Measurements from ENCODE around the gene FAM13A.
"Not testable (repeated sequence)": the region's sequence is repeated elsewhere in the genome, so short reads cannot be mapped to it uniquely, and the experiment has no call there.

DNA sequence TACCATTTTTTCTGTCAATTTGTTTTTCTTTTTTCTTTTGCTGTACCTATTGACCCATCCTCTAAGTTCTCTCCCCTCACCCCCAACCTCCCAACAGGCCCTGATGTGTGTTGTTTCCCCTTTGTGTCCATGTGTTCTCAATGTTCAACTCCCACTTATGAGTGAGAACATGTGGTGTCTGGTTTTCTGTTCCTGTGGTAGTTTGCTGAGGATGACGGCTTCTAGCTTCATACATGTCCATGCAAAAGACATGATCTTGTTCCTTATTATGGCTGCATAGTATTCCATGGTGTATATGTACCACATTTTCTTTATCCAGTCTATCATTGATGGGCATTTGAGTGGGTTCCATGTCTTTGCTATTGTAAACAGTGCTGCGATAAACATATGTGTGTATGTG lies 859 bp upstream of the FAM13A start:
- TF ChIP-seq, protein P1, sequence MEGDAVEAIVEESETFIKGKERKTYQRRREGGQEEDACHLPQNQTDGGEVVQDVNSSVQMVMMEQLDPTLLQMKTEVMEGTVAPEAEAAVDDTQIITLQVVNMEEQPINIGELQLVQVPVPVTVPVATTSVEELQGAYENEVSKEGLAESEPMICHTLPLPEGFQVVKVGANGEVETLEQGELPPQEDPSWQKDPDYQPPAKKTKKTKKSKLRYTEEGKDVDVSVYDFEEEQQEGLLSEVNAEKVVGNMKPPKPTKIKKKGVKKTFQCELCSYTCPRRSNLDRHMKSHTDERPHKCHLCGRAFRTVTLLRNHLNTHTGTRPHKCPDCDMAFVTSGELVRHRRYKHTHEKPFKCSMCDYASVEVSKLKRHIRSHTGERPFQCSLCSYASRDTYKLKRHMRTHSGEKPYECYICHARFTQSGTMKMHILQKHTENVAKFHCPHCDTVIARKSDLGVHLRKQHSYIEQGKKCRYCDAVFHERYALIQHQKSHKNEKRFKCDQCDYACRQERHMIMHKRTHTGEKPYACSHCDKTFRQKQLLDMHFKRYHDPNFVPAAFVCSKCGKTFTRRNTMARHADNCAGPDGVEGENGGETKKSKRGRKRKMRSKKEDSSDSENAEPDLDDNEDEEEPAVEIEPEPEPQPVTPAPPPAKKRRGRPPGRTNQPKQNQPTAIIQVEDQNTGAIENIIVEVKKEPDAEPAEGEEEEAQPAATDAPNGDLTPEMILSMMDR (IDR thresholded peaks at IDR 0.05), result not testable (repeated sequence)
- not testable (repeated sequence) for TF ChIP-seq ZFX (IDR thresholded peaks at IDR 0.05; ENCODE audit: borderline replicate concordance)
